ENCODE measurements around the gene NIPSNAP3A.

- no peak for TF ChIP-seq CTCF (IDR thresholded peaks at IDR 0.05; ENCODE audit: low read depth, low read length, poor library complexity, severe bottlenecking)
- TF ChIP-seq EZH2phosphoT487 (IDR thresholded peaks at IDR 0.05; ENCODE audit: borderline replicate concordance, low read length), result no peak
Measured at GRCh38 chr9:104747245-104747564, 278 bp upstream of the NIPSNAP3A start.
